ENCODE measurements around the gene DDX54. TPM values are rescaled to one million over a fixed set of nuclear protein-coding genes. Genes with fewer than 3 reads are reported as not detected.

The DDX54 gene
- total RNA-seq, 1 experiment from 2014 or later, result 80.1 TPM

DNA sequence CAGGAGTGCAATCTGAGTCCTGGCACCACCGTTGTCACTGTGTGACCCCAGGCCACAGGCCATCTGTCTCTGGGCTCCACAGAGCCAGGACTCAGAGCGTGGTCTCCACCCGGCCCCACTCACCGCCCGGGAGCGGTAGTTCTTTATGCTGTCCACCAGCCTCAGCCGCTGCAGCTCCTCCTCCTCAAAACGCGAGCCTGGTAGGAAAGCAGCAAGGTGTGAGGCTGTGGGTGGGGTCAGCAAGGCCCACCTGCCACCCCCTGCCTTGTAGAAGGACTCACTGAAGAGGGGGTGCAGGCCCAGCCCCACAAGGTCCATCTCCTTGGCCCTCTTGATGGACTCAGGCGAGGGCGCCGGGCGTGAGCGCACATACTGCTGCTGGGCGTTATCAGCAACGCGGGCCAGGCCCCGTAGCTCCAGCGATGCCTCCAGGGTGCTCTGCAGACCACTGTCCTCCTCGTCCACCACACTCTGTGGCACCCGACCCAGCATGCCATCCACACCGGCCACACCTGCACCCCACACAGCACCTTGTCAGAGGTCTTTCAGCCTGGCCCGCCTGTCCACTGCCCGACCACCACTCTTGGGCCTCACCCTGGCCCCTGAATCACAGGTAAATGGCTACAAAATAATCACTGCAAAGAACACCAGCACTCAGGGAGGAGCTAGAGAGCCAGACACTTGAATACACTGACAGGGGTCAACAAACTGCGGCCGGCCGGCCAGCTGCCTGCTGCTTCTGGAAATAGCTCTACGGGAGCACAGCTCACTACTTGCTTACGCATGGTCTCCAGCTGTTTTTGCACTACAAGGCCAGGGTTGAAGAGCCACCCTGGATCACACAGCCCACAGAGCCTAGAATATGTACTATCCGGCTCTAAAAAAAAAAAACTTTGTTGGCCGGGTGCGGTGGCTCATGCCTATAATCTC, 19.5 kb downstream of the DDX54 start:
- Histone ChIP-seq H3K79me2 (ENCODE audit: low read depth) (no peaks in the 10 kb centered on the region), H3K9me3 (ENCODE audit: insufficient read depth, low read depth) (no peaks in the 10 kb centered on the region), H3K4me1 (replicated peaks; ENCODE audit: insufficient read depth) (no peaks in the 10 kb centered on the region), H3K27ac (no peak overlapping the region), H3K36me3 (ENCODE audit: low read depth) (peaks cover 11% of the 10 kb centered on the region; the same call in 1 of the 2 replicates), H2AFZ (no peak overlapping the region), H4K20me1 (ENCODE audit: insufficient read depth) (peaks cover 6% of the 10 kb centered on the region), H3F3A (ENCODE audit: insufficient read depth, low read depth) (no peaks in the 10 kb centered on the region), H3K27me3 (ENCODE audit: insufficient read depth, low read depth) (no peaks in the 10 kb centered on the region), H3K4me3 (no peak overlapping the region), H3K9me2 (ENCODE audit: insufficient read depth) (no peaks in the 10 kb centered on the region), H3K4me2 (no peak overlapping the region)
- no peak for DNase-seq
- ChIA-PET CTCF (interaction anchor here (0.7 kb wide), 1 partner anchor 25 kb away, joined by 3 read pairs; no protein-coding TSS in a partner anchor), POLR2A (ENCODE audit: unreplicated experiment) (no interaction called here)
- no TSS peak for BruUV-seq (replicated peaks)
- TF ChIP-seq CTCF (conservative IDR thresholded peaks at IDR 0.05) (no peak), EZH2 (IDR thresholded peaks at IDR 0.05; ENCODE audit: low read depth) (no peak)
- intact Hi-C loops (cut with micrococcal nuclease; ENCODE audit: unreplicated experiment), result no loop called here

DNA sequence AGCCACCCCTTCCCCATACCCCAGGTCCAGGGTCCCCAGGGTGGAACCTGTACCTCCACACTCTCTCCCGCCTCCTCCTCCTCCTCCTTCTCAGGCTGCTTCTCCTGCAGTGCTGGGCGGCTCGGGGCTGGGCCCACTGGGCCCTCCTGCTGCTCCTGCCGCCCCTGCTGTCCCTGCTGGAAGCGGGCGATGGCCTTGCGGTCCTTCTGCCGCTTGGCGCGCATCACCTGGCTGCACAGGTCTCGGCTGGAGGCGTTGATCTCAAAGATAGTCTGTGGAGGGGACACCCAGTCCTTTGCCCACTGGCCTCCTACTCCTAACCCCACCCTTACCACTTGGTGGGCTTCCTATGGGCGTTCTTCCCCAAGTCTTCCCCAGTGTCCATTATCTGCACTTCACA, 21.3 kb downstream of the DDX54 start:
- Histone ChIP-seq H3K4me1 (replicated peaks; ENCODE audit: insufficient read depth) (no peaks in the 10 kb centered on the region), H3K79me2 (ENCODE audit: low read depth) (no peaks in the 10 kb centered on the region), H3K9me3 (ENCODE audit: insufficient read depth, low read depth) (no peaks in the 10 kb centered on the region), H3K4me3 (no peak overlapping the region), H3K36me3 (ENCODE audit: low read depth) (peaks cover 4% of the 10 kb centered on the region; the same call in 1 of the 2 replicates), H3K27ac (no peak overlapping the region), H3F3A (ENCODE audit: insufficient read depth, low read depth) (peaks cover 2% of the 10 kb centered on the region; the same call in 1 of the 2 replicates), H2AFZ (no peak overlapping the region), H3K9me2 (ENCODE audit: insufficient read depth) (no peaks in the 10 kb centered on the region), H3K27me3 (ENCODE audit: insufficient read depth, low read depth) (no peaks in the 10 kb centered on the region), H4K20me1 (ENCODE audit: insufficient read depth) (peaks cover 13% of the 10 kb centered on the region), H3K4me2 (no peak overlapping the region)
- intact Hi-C loops (cut with micrococcal nuclease; ENCODE audit: unreplicated experiment), result no loop called here
- DNase-seq, result no peak
- POLR2A ChIA-PET (ENCODE audit: unreplicated experiment), result no interaction called here
- TF ChIP-seq EZH2 (IDR thresholded peaks at IDR 0.05; ENCODE audit: low read depth), result no peak
- TF ChIP-seq CTCF (conservative IDR thresholded peaks at IDR 0.05), result no peak
- CTCF ChIA-PET, result no interaction called here
- no TSS peak for BruUV-seq (replicated peaks)

GRCh38 chr12:113163030-113163360, 22.3 kb downstream of the DDX54 start:
- TF ChIP-seq CTCF (conservative IDR thresholded peaks at IDR 0.05) (no peak), EZH2 (IDR thresholded peaks at IDR 0.05; ENCODE audit: low read depth) (no peak)
- BruUV-seq (replicated peaks), result no TSS peak
- no peak for DNase-seq
- Histone ChIP-seq H4K20me1 (ENCODE audit: insufficient read depth) (peaks cover 13% of the 10 kb centered on the region), H3K9me2 (ENCODE audit: insufficient read depth) (no peaks in the 10 kb centered on the region), H2AFZ (no peak overlapping the region), H3K36me3 (ENCODE audit: low read depth) (peaks cover 4% of the 10 kb centered on the region; the same call in 1 of the 2 replicates), H3K79me2 (ENCODE audit: low read depth) (no peaks in the 10 kb centered on the region), H3K4me1 (replicated peaks; ENCODE audit: insufficient read depth) (no peaks in the 10 kb centered on the region), H3F3A (ENCODE audit: insufficient read depth, low read depth) (peaks cover 9% of the 10 kb centered on the region; the same call in 1 of the 2 replicates), H3K27ac (no peak overlapping the region), H3K4me3 (no peak overlapping the region), H3K4me2 (no peak overlapping the region), H3K9me3 (ENCODE audit: insufficient read depth, low read depth) (no peaks in the 10 kb centered on the region), H3K27me3 (ENCODE audit: insufficient read depth, low read depth) (no peaks in the 10 kb centered on the region)
- intact Hi-C loops (cut with micrococcal nuclease; ENCODE audit: unreplicated experiment), result no loop called here
- ChIA-PET POLR2A (ENCODE audit: unreplicated experiment) (no interaction called here), CTCF (no interaction called here)

Data from PC-9 (cell line).